Measurements from ENCODE around the gene ADGRG3.

- TF ChIP-seq CTCF (IDR thresholded peaks at IDR 0.05; ENCODE audit: insufficient read depth, low read depth, low read length) = no peak
- TF ChIP-seq EZH2 (IDR thresholded peaks at IDR 0.05; ENCODE audit: insufficient read depth, low read length) = no peak
Measured at GRCh38 chr16:57729182-57729484, 61.0 kb downstream of the ADGRG3 start.
